Stimulated activated naive CD8-positive, alpha-beta T cell treated with anti-CD3 and anti-CD28 coated beads, Interleukin-15, Interleukin-2, amounts not matched to agents 100 ng/mL and 50 ng/mL, for 24 hours (primary cell): ENCODE data around the gene OR7A5.
"Not testable (repeated sequence)": the region's sequence is repeated elsewhere in the genome, so short reads cannot be mapped to it uniquely, and the experiment has no call there.

Experiments
- H3K27ac Mint-ChIP-seq: one replicate; pipeline ENCODE4 v1.8.0; 2021; ENCODE audit warnings: mild to moderate bottlenecking, mixed read lengths
- H3K27me3 Mint-ChIP-seq: one replicate; pipeline ENCODE4 v1.8.0; 2021; ENCODE audit warnings: mixed read lengths
- H3K36me3 Mint-ChIP-seq: one replicate; pipeline ENCODE4 v1.8.0; 2021; ENCODE audit warnings: low read depth, mixed read lengths
- H3K4me1 Mint-ChIP-seq: one replicate; pipeline ENCODE4 v1.8.0; 2021; ENCODE audit warnings: low read depth, mixed read lengths
- H3K4me3 Mint-ChIP-seq: one replicate; pipeline ENCODE4 v1.8.0; 2021; ENCODE audit warnings: mild to moderate bottlenecking, mixed read lengths
- H3K9me3 Mint-ChIP-seq: one replicate; pipeline ENCODE4 v1.8.0; 2021; ENCODE audit warnings: mixed read lengths

Gene OR7A5

GRCh38 chr19:14804765-14805164 is 30.2 kb downstream of the OR7A5 start:
- no peaks in the 10 kb centered on the region for H3K9me3 Mint-ChIP-seq
- H3K27me3 Mint-ChIP-seq, result peaks cover 10% of the 10 kb centered on the region
- H3K27ac Mint-ChIP-seq, result no peak overlapping the region
- H3K36me3 Mint-ChIP-seq, result no peaks in the 10 kb centered on the region
- no peak overlapping the region for H3K4me3 Mint-ChIP-seq
- H3K4me1 Mint-ChIP-seq, result no peaks in the 10 kb centered on the region

DNA sequence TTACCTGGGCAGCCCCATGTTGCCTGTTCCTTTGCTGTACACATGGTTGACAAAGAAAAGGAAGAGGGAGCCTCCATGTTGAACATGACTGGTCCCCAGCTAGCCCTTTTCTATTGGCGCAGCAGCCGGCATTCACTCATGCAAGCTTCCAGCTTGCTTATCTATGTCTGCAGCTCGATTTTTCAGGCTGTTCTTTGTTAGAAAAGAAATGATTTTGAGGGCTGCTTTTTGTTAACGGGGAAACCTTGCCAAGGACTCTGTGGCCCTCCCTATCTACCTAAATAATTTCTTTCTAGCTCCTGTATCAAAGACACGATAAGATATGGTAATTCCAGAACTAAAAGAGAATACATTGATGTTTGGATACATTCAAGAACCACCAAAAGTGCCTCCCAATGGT is 36.2 kb downstream of the OR7A5 start:
- no peaks in the 10 kb centered on the region for H3K4me1 Mint-ChIP-seq
- H3K9me3 Mint-ChIP-seq, result no peaks in the 10 kb centered on the region
- H3K36me3 Mint-ChIP-seq, result no peaks in the 10 kb centered on the region
- no peak overlapping the region for H3K27ac Mint-ChIP-seq
- no peak overlapping the region for H3K4me3 Mint-ChIP-seq
- H3K27me3 Mint-ChIP-seq, result peaks cover 20% of the 10 kb centered on the region

- Mint-ChIP-seq H3K27ac (no peak overlapping the region), H3K27me3 (peaks cover 20% of the 10 kb centered on the region)
Measured at GRCh38 chr19:14796021-14796420, 39.0 kb downstream of the OR7A5 start.

DNA sequence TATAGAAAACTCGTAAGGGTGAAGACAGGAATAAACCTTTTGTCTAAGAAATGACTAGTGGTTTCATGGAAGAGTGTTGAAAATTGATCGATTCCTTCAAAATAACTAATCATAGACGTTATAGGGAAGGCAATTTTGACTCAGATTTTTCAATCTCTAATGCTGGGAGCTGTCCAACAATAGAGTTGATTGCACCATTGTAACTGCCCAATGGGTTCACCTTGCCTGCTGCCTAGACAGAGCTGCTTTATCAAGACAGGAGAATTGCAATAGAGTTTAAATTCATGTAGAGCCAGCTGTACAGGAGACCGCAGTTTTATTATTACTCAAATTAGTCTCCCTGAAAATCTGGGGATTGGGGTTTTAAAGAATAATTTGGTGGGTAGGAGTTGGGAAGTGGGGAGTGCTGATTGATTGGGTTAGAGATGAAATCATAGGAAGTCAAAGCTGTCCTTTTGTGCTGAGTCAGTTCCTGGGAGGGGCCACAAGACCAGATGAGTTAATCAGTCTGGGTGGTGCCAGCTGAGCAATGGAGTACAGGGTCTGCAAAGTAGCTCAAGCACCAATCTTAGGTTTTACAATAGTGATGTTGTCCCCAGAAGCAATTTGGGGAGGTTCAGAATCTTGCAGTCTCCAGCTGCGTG is 39.8 kb downstream of the OR7A5 start:
- H3K9me3 Mint-ChIP-seq, result no peaks in the 10 kb centered on the region
- H3K4me3 Mint-ChIP-seq, result no peak overlapping the region
- no peaks in the 10 kb centered on the region for H3K36me3 Mint-ChIP-seq
- H3K27ac Mint-ChIP-seq, result no peak overlapping the region
- no peaks in the 10 kb centered on the region for H3K4me1 Mint-ChIP-seq
- H3K27me3 Mint-ChIP-seq, result peaks cover 18% of the 10 kb centered on the region

More at GRCh38 chr19:14796021-14796420, 39.0 kb downstream of the OR7A5 start:
- no peaks in the 10 kb centered on the region for H3K4me1 Mint-ChIP-seq
- no peaks in the 10 kb centered on the region for H3K9me3 Mint-ChIP-seq
- no peak overlapping the region for H3K4me3 Mint-ChIP-seq
- no peaks in the 10 kb centered on the region for H3K36me3 Mint-ChIP-seq

DNA sequence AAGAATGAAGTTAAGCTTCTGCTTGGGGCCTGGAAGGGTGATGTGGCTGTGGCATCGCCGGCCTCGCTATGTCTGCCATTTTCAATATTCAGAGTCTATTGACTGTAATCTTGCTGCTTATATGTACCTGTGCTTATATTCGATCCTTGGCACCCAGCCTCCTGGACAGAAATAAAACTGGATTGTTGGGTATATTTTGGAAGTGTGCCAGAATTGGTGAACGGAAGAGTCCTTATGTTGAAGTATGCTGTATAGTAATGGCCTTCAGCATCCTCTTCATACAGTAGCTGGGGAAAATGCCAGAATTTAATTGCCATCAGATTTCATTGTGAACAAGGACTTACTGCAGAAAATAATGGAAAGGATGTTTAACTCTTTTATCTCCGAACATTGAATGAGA is 42.7 kb downstream of the OR7A5 start:
- peaks cover 16% of the 10 kb centered on the region for H3K27me3 Mint-ChIP-seq
- H3K4me3 Mint-ChIP-seq, H3K36me3 Mint-ChIP-seq: not testable (repeated sequence)

GRCh38 chr19:14786421-14786851 is 48.5 kb downstream of the OR7A5 start:
- H3K36me3 Mint-ChIP-seq, result no peaks in the 10 kb centered on the region
- H3K4me3 Mint-ChIP-seq, result no peak overlapping the region
- no peaks in the 10 kb centered on the region for H3K9me3 Mint-ChIP-seq
- peaks cover 40% of the 10 kb centered on the region for H3K4me1 Mint-ChIP-seq
- peak overlapping the region; percentile 56 for H3K27ac Mint-ChIP-seq
- H3K27me3 Mint-ChIP-seq, result peaks cover 11% of the 10 kb centered on the region

More for the DNA sequence above, 42.7 kb downstream of the OR7A5 start:
- not testable (repeated sequence) for H3K9me3 Mint-ChIP-seq, H3K27ac Mint-ChIP-seq, H3K4me1 Mint-ChIP-seq

- not testable (repeated sequence) for H3K36me3 Mint-ChIP-seq, H3K9me3 Mint-ChIP-seq
- peak overlapping the region; percentile 74 for H3K27ac Mint-ChIP-seq
- peaks cover 40% of the 10 kb centered on the region for H3K4me1 Mint-ChIP-seq
- H3K4me3 Mint-ChIP-seq, result peak overlapping the region; percentile 63
- H3K27me3 Mint-ChIP-seq, result peaks cover 11% of the 10 kb centered on the region
Measured at GRCh38 chr19:14785102-14785793, 49.7 kb downstream of the OR7A5 start.

DNA sequence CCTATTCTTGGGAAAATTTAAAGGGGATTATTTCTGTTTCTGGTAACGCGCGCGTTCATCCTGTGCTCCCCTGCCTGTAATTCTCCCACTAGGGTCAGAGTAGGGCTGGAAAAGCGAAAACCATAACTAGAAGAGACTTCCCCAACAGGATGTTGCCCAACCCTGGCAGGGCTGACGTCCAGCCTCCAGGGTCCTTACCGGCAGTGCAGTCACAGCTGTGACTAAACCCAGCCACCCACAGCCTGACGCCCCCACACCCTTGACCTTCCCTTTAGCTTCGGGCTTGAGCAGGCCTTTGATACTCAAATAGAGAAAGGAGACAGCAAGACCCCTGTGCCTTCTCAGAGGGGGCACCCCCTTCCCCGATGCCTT is 50.3 kb downstream of the OR7A5 start:
- Mint-ChIP-seq H3K27me3 (peaks cover 11% of the 10 kb centered on the region), H3K27ac (peak overlapping the region; percentile 55), H3K4me1 (peaks cover 40% of the 10 kb centered on the region)
- not testable (repeated sequence) for H3K36me3 Mint-ChIP-seq, H3K4me3 Mint-ChIP-seq, H3K9me3 Mint-ChIP-seq

DNA sequence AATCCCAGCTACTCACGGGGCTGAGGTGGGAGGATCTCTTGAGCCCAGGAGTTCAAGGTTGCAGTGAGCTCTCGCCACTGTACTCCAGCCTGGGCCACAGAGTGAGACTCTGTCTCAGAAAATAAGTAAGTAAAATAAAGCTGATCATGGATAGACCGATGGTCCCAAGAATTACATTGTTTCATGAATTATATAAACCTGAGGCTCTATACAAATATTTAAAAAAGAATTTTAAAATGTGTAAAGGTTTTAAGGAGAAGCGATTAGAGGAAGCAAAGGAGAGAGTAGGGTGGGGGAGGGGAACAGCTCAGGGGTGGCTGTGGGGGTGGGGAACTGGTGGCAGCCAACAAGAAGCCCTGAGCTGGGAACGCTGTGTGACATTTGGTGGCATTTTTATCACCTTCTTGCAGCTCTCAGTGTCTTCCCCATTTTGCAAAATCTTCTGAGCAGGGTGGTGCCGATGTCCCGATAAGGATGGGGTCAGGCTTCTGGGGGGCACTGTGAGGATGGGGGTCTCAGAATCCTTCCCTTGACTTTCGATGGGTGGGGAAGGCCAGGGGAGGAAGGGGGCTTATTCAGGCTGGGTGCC is 51.5 kb downstream of the OR7A5 start:
- H3K36me3 Mint-ChIP-seq, H3K27ac Mint-ChIP-seq, H3K4me3 Mint-ChIP-seq, H3K9me3 Mint-ChIP-seq: not testable (repeated sequence)
- peaks cover 40% of the 10 kb centered on the region for H3K4me1 Mint-ChIP-seq
- peaks cover 15% of the 10 kb centered on the region for H3K27me3 Mint-ChIP-seq

DNA sequence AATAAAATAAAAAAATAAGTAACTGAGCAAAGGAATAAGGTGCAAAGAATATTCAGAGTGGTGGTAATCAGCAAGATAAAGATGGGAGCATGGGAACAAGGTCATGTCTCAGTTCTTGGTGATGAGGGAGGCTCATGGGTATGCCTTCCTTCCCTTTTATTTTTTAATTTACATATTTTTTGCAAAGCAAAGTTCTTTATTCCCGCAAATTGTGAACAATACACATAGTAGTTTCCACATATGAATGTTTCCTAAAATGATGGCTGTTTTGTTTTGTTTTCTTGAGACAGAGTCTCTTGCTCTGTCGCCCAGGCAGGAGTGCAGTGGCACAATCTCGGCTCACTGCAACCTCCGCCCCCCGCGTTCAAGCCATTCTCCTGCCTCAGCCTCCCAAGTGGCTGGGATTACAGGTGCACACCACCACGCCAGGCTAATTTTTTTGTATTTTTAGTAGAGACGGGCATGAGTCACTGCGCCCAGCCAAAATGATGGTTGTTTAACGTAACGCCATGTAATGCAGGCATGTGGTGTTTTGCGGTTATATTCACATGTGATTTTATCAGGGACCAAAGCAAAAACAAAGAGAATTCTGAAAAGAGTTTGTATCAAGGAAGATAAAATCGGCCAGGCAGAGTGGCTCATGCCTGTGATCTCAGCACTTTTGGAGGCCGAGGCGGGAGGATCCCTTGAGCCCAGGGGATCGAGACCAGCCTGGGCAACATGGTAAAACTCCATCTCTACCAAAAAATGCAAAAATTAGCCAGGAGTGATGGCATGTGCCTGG is 52.2 kb downstream of the OR7A5 start:
- Mint-ChIP-seq H3K9me3 (no peaks in the 10 kb centered on the region), H3K27me3 (peaks cover 18% of the 10 kb centered on the region), H3K36me3 (no peaks in the 10 kb centered on the region), H3K27ac (no peak overlapping the region), H3K4me3 (no peak overlapping the region), H3K4me1 (peaks cover 40% of the 10 kb centered on the region)

- Mint-ChIP-seq H3K4me1 (peaks cover 41% of the 10 kb centered on the region), H3K27me3 (peaks cover 22% of the 10 kb centered on the region)
Measured at GRCh38 chr19:14781713-14782536, 53.1 kb downstream of the OR7A5 start.

GRCh38 chr19:14780622-14781225 is 54.3 kb downstream of the OR7A5 start:
- not testable (repeated sequence) for H3K4me3 Mint-ChIP-seq, H3K9me3 Mint-ChIP-seq, H3K36me3 Mint-ChIP-seq, H3K27ac Mint-ChIP-seq
- peaks cover 43% of the 10 kb centered on the region for H3K4me1 Mint-ChIP-seq
- H3K27me3 Mint-ChIP-seq, result peaks cover 27% of the 10 kb centered on the region

More at GRCh38 chr19:14781713-14782536, 53.1 kb downstream of the OR7A5 start:
- H3K9me3 Mint-ChIP-seq, H3K4me3 Mint-ChIP-seq, H3K27ac Mint-ChIP-seq, H3K36me3 Mint-ChIP-seq: not testable (repeated sequence)

- H3K4me3 Mint-ChIP-seq, result no peak overlapping the region
- no peaks in the 10 kb centered on the region for H3K36me3 Mint-ChIP-seq
- H3K27ac Mint-ChIP-seq, result no peak overlapping the region
- H3K9me3 Mint-ChIP-seq, result no peaks in the 10 kb centered on the region
- H3K27me3 Mint-ChIP-seq, result peaks cover 30% of the 10 kb centered on the region
- peaks cover 32% of the 10 kb centered on the region for H3K4me1 Mint-ChIP-seq
Measured at GRCh38 chr19:14779151-14779550, 55.8 kb downstream of the OR7A5 start.
